Measurements from ENCODE around the gene TEX50. TPM values are rescaled to one million over a fixed set of nuclear protein-coding genes. Genes with fewer than 3 reads are reported as not detected.
"Not testable (repeated sequence)": the region's sequence is repeated elsewhere in the genome, so short reads cannot be mapped to it uniquely, and the experiment has no call there.

The TEX50 gene
- total RNA-seq = not detected

- no peak for DNase-seq (ENCODE audit: low spot score in 2 of 2)
- H3K4me3 ChIP-seq = no peak within 1 kb of the TSS
- H3K4me1 ChIP-seq = no peaks in the 10 kb centered on the region
- H3K36me3 ChIP-seq = no peaks in the 10 kb centered on the region
- intact Hi-C loops (cut with DNase I; ENCODE audit: low total_unique reads) = no loop called here
- no peak within 1 kb of the TSS for H3K27ac ChIP-seq
- peaks cover 0 to 14% of the 10 kb centered on the region in 2 donors for H3K9me3 ChIP-seq
- TF ChIP-seq POLR2AphosphoS5 (IDR thresholded peaks at IDR 0.05) (no peak), POLR2A (IDR thresholded peaks at IDR 0.05) (no peak)
- TF ChIP-seq, protein P1, sequence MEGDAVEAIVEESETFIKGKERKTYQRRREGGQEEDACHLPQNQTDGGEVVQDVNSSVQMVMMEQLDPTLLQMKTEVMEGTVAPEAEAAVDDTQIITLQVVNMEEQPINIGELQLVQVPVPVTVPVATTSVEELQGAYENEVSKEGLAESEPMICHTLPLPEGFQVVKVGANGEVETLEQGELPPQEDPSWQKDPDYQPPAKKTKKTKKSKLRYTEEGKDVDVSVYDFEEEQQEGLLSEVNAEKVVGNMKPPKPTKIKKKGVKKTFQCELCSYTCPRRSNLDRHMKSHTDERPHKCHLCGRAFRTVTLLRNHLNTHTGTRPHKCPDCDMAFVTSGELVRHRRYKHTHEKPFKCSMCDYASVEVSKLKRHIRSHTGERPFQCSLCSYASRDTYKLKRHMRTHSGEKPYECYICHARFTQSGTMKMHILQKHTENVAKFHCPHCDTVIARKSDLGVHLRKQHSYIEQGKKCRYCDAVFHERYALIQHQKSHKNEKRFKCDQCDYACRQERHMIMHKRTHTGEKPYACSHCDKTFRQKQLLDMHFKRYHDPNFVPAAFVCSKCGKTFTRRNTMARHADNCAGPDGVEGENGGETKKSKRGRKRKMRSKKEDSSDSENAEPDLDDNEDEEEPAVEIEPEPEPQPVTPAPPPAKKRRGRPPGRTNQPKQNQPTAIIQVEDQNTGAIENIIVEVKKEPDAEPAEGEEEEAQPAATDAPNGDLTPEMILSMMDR (IDR thresholded peaks at IDR 0.05) = no peak
- no peaks in the 10 kb centered on the region for H3K27me3 ChIP-seq
Measured at GRCh38 chr1:173635116-173635515, at the start of gene TEX50. Gene TEX50 (plus strand): TSS chr1:173635338. CDS start chr1:173635522, 184 bp downstream.

GRCh38 chr1:173590557-173590956, 44.6 kb upstream of the TEX50 start:
- Histone ChIP-seq H3K36me3 (no peaks in the 10 kb centered on the region), H3K4me1 (no peaks in the 10 kb centered on the region), H3K9me3 (no peaks in the 10 kb centered on the region), H3K27me3 (no peaks in the 10 kb centered on the region), H3K27ac (no peak overlapping the region), H3K4me3 (no peak overlapping the region)
- intact Hi-C loops (cut with DNase I; ENCODE audit: low total_unique reads) = no loop called here
- TF ChIP-seq POLR2AphosphoS5 (IDR thresholded peaks at IDR 0.05) (no peak), POLR2A (IDR thresholded peaks at IDR 0.05) (no peak)
- TF ChIP-seq, protein P1 (IDR thresholded peaks at IDR 0.05) = no peak
- no peak for DNase-seq (ENCODE audit: low spot score in 2 of 2)

GRCh38 chr1:173591138-173591537, 44.0 kb upstream of the TEX50 start:
- H3K4me3 ChIP-seq; intact Hi-C loops (cut with DNase I; ENCODE audit: low total_unique reads): not testable (repeated sequence)

DNA sequence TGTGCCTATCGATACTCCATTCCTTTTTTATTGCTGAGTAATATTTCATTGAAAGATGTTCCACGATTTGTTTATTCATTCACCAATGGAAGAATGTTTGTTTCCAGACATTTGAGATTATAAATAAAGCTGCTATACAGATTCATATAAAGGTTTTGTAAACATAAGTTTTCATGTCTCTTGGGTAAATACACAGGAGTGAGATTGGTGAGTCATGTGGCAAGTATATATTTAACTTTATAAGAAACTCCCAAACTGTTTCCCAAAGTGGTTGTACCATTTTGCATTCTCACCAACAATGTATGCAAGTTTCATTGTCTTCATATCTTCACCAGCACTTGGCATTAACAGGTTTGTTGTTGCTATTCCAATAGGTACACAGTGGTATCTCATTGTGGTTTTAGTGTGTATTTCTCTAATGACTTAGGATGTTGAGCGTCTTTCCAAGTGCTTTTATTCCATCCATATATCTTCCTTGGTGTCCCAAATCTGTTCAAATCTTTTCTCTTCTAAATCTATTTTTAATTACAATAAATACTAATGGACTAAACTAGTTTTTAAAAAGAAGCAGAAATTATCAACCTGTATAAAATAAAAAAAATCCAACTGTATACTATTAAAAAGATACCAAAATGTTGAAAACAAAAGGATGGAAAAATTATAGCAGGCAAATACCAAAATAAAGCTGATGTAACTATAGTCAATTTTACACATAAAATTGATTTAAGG, 38.9 kb upstream of the TEX50 start:
- TF ChIP-seq POLR2AphosphoS5 (IDR thresholded peaks at IDR 0.05) (no peak), POLR2A (IDR thresholded peaks at IDR 0.05) (no peak)
- TF ChIP-seq, protein P1 (IDR thresholded peaks at IDR 0.05) = no peak
- Histone ChIP-seq H3K4me3 (no peak overlapping the region), H3K9me3 (peaks cover 0 to 8% of the 10 kb centered on the region in 2 donors), H3K4me1 (no peaks in the 10 kb centered on the region), H3K36me3 (no peaks in the 10 kb centered on the region), H3K27ac (no peak overlapping the region), H3K27me3 (no peaks in the 10 kb centered on the region)
- no peak for DNase-seq (ENCODE audit: low spot score in 2 of 2)
- intact Hi-C loops (cut with DNase I; ENCODE audit: low total_unique reads) = no loop called here

More at GRCh38 chr1:173591138-173591537, 44.0 kb upstream of the TEX50 start:
- H3K4me1 ChIP-seq; H3K27ac ChIP-seq; DNase-seq (ENCODE audit: low spot score in 2 of 2); H3K9me3 ChIP-seq; H3K36me3 ChIP-seq; H3K27me3 ChIP-seq: not testable (repeated sequence)

GRCh38 chr1:173601588-173601987, 33.5 kb upstream of the TEX50 start:
- H3K27me3 ChIP-seq = no peaks in the 10 kb centered on the region
- no peaks in the 10 kb centered on the region for H3K4me1 ChIP-seq
- no peaks in the 10 kb centered on the region for H3K9me3 ChIP-seq
- no peak overlapping the region for H3K27ac ChIP-seq
- H3K4me3 ChIP-seq = no peak overlapping the region
- no peaks in the 10 kb centered on the region for H3K36me3 ChIP-seq
- intact Hi-C loops (cut with DNase I; ENCODE audit: low total_unique reads) = no loop called here
- no peak for TF ChIP-seq POLR2AphosphoS5 (IDR thresholded peaks at IDR 0.05)
- TF ChIP-seq, protein P1 (IDR thresholded peaks at IDR 0.05) = no peak
- no peak for TF ChIP-seq POLR2A (IDR thresholded peaks at IDR 0.05)
- DNase-seq (ENCODE audit: low spot score in 2 of 2) = no peak

Measured in breast epithelium (tissue), 4 donors.